ENCODE results near the gene KCNS3.

GRCh38 chr2:17847236-17847635 is 31.2 kb upstream of the KCNS3 start:
- TF ChIP-seq CTCF (IDR thresholded peaks at IDR 0.05) (no peak), POLR2AphosphoS5 (IDR thresholded peaks at IDR 0.05; ENCODE audit: low read depth, low read length) (no peak), REST (IDR thresholded peaks at IDR 0.05; ENCODE audit: insufficient read depth in 1 of 2, low read depth in 2 of 2, low read length in 1 of 2) (no peak), TCF7L2 (IDR thresholded peaks at IDR 0.05; ENCODE audit: low read depth, low read length) (no peak), SIN3A (IDR thresholded peaks at IDR 0.05; ENCODE audit: borderline replicate concordance, insufficient read depth, low read depth, low read length) (no peak)

Measured in Panc1 (cell line).